GM21529 (cell line): Measurements from ENCODE around the gene KBTBD12.

Experiments used
- ATAC-seq: cut with Tn5 transposase; IDR thresholded peaks from one replicate; pipeline ENCODE4 v1.9.1; 2021; ENCODE audit not compliant: unreplicated experiment

The KBTBD12 gene

GRCh38 chr3:127949446-127950055 is 34.5 kb downstream of the KBTBD12 start:
- no peak for ATAC-seq

GRCh38 chr3:127951276-127951675 is 36.2 kb downstream of the KBTBD12 start:
- ATAC-seq = no peak

- ATAC-seq = no peak
Observed at GRCh38 chr3:127953091-127954035, 38.3 kb downstream of the KBTBD12 start.

DNA sequence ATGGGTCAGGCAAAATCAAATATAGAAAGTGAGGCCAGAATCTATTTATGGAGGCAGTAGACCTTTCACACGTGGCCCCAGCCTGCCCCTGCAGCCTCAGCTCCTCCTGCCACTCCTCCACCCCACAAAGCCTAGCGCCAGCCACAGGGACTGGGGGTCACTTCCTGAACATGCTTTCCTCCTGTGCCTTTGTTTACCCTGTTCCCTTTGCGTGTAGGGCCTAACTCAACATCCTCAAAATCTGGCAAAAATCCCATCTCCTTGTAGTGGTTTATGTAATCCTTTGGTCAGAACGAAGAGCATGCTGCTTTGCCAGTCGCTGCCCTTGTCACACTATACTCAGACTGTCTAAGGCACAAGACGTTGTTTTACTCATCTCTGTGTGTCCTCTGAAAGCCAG is 39.6 kb downstream of the KBTBD12 start:
- ATAC-seq = no peak

DNA sequence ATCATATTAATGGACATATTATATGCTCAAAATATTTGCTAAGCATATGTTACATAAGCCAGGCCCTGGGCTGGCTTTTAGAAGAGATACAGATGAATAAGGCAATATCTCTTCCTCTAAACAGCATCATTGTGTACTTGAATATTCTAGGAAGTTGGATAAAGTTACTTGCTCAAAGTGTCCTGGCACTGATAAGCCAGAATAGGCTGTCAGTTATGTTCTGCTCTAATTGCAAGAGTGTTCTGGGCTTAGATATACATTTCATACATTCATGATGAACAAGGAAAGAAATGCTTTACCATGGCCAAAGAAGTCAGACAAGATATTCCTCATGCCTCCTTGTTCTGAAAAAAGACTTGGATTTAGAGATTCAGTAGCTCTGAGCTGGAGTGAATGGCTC is 40.7 kb downstream of the KBTBD12 start:
- ATAC-seq = no peak

DNA sequence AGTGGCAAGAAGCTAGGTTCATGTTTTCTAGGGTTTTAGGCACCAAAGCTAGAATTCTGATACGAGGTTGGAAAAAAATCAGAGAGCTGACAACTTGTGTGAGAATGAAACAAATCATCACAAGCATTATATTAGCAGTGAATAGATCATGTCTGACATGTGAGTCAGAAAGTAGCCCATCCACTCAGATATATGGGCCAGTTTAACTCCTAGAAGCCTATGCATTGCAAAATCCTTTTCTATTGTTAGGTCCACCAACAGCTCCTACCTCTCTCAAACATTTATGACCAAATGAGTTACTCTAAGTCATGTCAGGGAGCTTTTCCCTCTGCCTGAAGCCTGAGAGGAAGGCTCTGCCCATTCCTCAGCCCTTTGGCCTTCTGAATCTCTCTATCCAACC is 44.0 kb downstream of the KBTBD12 start:
- no peak for ATAC-seq

- ATAC-seq = no peak
Observed at GRCh38 chr3:127959873-127960272, 44.8 kb downstream of the KBTBD12 start.

GRCh38 chr3:127960421-127960965 is 45.5 kb downstream of the KBTBD12 start:
- ATAC-seq = no peak

DNA sequence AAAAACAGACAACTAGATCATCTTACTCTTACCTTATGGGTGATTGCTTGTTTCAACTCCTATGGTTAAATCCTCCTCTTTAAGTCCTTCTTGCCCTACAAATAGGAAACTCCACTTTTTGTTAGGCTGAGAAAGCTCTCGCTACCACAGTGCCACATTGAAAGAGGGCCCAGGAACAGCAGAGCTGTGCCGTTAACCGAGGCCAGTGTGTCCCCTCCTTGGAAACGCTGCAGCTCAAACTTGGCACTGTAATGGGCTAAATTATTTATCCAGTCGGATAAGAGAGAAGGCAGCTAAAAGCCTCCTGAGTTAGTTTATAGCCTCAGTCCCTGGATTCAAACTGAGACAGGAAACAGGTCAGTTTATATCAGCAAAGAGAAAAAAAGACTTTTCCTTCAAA is 46.1 kb downstream of the KBTBD12 start:
- ATAC-seq = no peak

DNA sequence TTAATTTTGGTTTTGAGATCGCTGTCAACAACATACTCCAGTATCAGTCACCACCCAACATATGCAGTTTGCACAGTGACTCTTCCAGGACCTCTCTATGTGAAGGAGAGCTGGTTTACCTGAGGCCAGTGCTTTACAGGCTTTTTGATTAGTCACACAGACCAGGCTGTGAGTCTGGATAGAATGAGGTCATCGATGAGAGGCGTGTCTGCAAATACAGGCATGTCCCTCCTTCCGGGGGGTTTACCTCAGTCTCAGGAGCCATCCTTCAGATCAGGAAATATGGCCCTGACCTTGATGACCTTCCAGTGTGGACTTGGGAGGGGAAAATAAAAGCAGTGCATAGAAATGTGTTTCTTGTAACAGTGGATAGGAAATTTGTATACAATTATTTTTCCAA is 46.9 kb downstream of the KBTBD12 start:
- no peak for ATAC-seq

DNA sequence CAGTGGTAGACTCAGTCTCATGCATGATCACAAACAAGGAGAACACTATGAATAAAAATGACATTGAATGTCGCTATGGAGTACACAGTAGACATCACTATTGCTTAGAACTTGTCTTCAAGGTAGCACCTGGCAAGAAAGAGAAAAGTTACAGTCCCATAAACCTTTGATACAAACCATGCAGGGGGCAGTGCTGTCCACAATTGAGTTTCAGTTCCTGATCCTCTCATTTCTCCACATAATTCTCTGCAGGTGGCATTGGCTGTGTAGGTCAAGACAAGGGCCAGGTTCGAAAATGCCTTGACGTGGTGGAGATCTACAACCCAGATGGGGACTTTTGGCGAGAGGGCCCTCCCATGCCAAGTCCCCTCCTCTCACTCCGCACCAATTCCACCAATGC is 47.9 kb downstream of the KBTBD12 start:
- no peak for ATAC-seq

GRCh38 chr3:127964053-127964452 is 49.0 kb downstream of the KBTBD12 start:
- no peak for ATAC-seq

GRCh38 chr3:127964816-127965215 is 49.8 kb downstream of the KBTBD12 start:
- ATAC-seq = no peak

- no peak for ATAC-seq
Observed at GRCh38 chr3:127967316-127967715, 52.3 kb downstream of the KBTBD12 start.

- ATAC-seq = no peak
Observed at GRCh38 chr3:127970966-127971592, 56.0 kb downstream of the KBTBD12 start.

GRCh38 chr3:127974226-127974625 is 59.2 kb downstream of the KBTBD12 start:
- no peak for ATAC-seq

GRCh38 chr3:127975153-127976029 is 60.4 kb downstream of the KBTBD12 start:
- no peak for ATAC-seq

GRCh38 chr3:127978636-127979035 is 63.6 kb downstream of the KBTBD12 start:
- no peak for ATAC-seq

DNA sequence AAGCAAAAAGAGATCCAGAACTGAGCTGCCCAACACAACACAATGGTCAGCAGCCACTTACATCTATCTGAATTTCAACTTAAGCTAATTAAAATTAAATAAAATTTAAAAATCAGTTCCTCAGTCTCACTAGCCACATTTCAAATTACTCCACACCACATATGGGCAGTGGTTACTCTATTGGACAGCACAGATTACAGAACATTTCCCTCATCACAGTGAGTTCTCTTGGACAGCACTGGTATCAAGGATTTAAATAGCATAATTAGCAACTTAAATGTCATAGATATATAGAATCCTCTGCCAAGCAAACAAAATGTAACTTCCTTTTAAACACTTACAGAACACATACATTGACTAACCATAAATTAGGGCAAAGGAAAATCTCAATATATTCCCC is 64.4 kb downstream of the KBTBD12 start:
- ATAC-seq = no peak

DNA sequence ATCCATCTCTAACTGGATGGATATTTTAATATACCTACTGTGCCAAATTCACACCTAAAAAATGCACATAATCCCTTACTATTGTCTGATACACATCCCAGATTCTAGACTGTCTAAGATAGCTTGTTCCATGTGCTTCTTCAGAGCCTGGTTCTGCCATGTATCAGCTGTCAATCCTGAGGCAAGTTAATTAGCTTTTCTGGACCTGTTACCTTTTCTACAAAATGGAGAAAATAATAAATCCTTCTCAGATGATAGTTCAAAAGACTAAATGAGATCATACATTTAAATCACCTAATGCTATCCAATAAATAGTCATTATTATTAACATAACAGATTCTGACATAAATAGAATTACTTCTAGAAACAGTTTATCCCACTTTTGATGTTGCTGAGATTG is 66.1 kb downstream of the KBTBD12 start:
- no peak for ATAC-seq

DNA sequence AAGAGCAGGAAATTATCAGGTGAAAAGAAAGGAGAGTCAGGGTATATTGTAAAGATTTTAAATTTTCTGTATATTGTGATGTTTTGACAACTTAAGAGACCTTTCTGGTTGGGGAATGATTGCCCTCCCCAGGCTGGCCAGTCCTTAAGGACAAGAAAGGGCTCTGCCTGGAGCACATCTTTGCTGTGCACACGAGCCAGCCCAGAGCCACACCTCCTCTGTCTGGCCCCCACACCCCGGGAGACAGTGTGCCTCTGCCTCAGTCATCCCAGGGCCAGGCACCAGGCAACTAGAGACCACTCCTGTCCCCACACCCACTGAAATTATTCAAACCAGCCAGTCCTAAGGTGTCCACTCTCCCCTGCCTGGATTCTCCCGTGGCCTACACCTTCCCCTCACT is 67.1 kb downstream of the KBTBD12 start:
- ATAC-seq = no peak
